ENCODE measurements around the gene SHISA7. TPM values are rescaled to one million over a fixed set of nuclear protein-coding genes. Genes with fewer than 3 reads are reported as not detected.

The SHISA7 gene
- total RNA-seq, 1 donor from 2014 or later = 0.21 TPM

- H2AFZ ChIP-seq (replicated peaks) = no peak overlapping the region
- Mint-ChIP-seq H3K36me3 (no peaks in the 10 kb centered on the region), H3K9me3 (no peaks in the 10 kb centered on the region), H3K4me3 (no peak overlapping the region), H3K4me1 (peaks cover 11% of the 10 kb centered on the region), H3K27ac (no peak overlapping the region), H3K27me3 (ENCODE audit: insufficient read depth, low read depth) (peaks cover 11% of the 10 kb centered on the region)
- H3K4me3 ChIP-seq = no peak overlapping the region
- H3K4me2 ChIP-seq = no peak overlapping the region
- peaks cover 10% of the 10 kb centered on the region for H3K4me1 ChIP-seq
- H4K20me1 ChIP-seq (ENCODE audit: low read depth) = no peaks in the 10 kb centered on the region
- no peaks in the 10 kb centered on the region for H3K27me3 ChIP-seq
- H3K27ac ChIP-seq = no peak overlapping the region
- H3K36me3 ChIP-seq = no peaks in the 10 kb centered on the region
- no peaks in the 10 kb centered on the region for H3K79me2 ChIP-seq (ENCODE audit: low read depth)
- no peaks in the 10 kb centered on the region for H3K9me3 ChIP-seq (ENCODE audit: low read depth)
- peaks cover 26% of the 10 kb centered on the region for H3F3A ChIP-seq (ENCODE audit: low read depth)
- peak; percentile 70 for DNase-seq (ENCODE audit: low spot score)
- H3K9ac ChIP-seq = no peak overlapping the region
- TF ChIP-seq CTCF (IDR thresholded peaks at IDR 0.05) (peak; percentile 99), EZH2phosphoT487 (IDR thresholded peaks at IDR 0.05) (no peak)
Measured at GRCh38 chr19:55467236-55468053, 24.3 kb upstream of the SHISA7 start.

DNA sequence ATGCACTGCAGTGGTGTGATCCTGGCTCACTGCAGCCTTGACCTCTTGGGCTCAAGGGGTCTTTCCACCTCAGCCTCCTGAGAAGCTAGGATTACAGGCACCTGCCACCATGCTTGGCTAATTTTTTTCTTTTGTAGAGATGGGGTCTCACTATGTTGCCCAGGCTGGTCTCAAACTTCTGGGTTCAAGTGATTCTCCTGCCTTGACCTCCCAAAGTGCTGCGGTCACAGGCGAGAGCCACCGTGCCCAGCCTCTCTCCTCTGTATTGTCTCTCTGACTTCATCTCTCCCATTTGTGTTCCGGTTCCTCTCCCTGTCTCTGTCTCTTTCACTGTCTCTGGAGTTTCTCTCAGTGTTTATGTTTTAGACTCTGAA, 23.1 kb upstream of the SHISA7 start:
- no peak for DNase-seq (ENCODE audit: low spot score)
- Histone ChIP-seq H3K9ac (no peak overlapping the region), H3K27me3 (no peaks in the 10 kb centered on the region), H3K27ac (no peak overlapping the region), H3K36me3 (no peaks in the 10 kb centered on the region), H3K4me1 (peaks cover 10% of the 10 kb centered on the region), H3K9me3 (ENCODE audit: low read depth) (no peaks in the 10 kb centered on the region), H3K79me2 (ENCODE audit: low read depth) (no peaks in the 10 kb centered on the region), H2AFZ (replicated peaks) (no peak overlapping the region), H3K4me2 (no peak overlapping the region), H3F3A (ENCODE audit: low read depth) (peaks cover 28% of the 10 kb centered on the region), H3K4me3 (no peak overlapping the region), H4K20me1 (ENCODE audit: low read depth) (no peaks in the 10 kb centered on the region)
- no peak overlapping the region for H3K4me3 Mint-ChIP-seq
- H3K27ac Mint-ChIP-seq = no peak overlapping the region
- H3K9me3 Mint-ChIP-seq = no peaks in the 10 kb centered on the region
- no peaks in the 10 kb centered on the region for H3K36me3 Mint-ChIP-seq
- H3K4me1 Mint-ChIP-seq = peaks cover 15% of the 10 kb centered on the region
- TF ChIP-seq CTCF (IDR thresholded peaks at IDR 0.05) (no peak), EZH2 (IDR thresholded peaks at IDR 0.05) (no peak), EZH2phosphoT487 (IDR thresholded peaks at IDR 0.05) (no peak)
- peaks cover 7% of the 10 kb centered on the region for H3K27me3 Mint-ChIP-seq (ENCODE audit: insufficient read depth, low read depth)

DNA sequence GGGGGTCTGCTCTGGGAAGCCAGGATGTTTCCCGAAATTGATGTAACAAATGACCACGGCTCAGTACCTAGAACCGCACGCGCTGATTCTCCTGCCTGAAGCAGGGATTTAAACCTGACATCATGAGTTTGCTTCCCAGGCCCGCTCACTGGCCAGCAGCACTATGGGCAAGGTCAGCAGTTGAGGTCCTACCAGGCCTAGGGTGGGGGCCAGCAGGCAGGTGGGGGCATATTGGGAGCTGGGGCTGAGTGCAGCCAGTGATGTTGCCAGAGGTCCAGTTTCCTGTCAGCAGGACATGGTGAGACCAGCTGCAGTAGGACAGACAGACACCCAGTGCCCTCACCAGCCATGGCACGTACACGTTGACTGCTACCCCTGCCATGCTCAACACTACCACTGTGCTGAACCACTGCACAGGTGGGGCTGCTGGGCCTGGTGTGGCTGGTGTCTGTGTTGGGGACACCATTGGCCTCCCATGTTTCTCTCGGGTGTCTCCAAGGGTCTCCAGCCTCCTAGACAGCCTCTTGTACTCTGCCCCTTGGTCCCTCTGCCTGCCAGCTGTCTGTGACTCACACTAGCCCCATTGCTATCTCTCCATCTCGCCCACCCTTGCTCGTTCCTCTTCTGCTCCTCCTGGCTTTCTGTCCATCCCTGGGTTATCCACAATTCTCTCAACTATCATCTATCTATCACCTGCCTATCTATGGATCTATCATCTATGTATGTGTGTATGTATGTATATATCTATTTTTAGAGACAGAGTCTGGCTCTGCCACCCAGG, 22.6 kb upstream of the SHISA7 start:
- Histone ChIP-seq H3F3A (ENCODE audit: low read depth) (peaks cover 32% of the 10 kb centered on the region), H3K4me2 (no peak overlapping the region), H4K20me1 (ENCODE audit: low read depth) (no peaks in the 10 kb centered on the region), H3K27me3 (no peaks in the 10 kb centered on the region), H3K79me2 (ENCODE audit: low read depth) (no peaks in the 10 kb centered on the region), H3K4me3 (no peak overlapping the region), H2AFZ (replicated peaks) (no peak overlapping the region), H3K9me3 (ENCODE audit: low read depth) (no peaks in the 10 kb centered on the region), H3K4me1 (peaks cover 11% of the 10 kb centered on the region), H3K27ac (no peak overlapping the region), H3K36me3 (no peaks in the 10 kb centered on the region), H3K9ac (no peak overlapping the region)
- DNase-seq (ENCODE audit: low spot score) = no peak
- TF ChIP-seq CTCF (IDR thresholded peaks at IDR 0.05) (no peak), EZH2 (IDR thresholded peaks at IDR 0.05) (no peak), EZH2phosphoT487 (IDR thresholded peaks at IDR 0.05) (no peak)
- H3K36me3 Mint-ChIP-seq = no peaks in the 10 kb centered on the region
- no peaks in the 10 kb centered on the region for H3K9me3 Mint-ChIP-seq
- no peak overlapping the region for H3K4me3 Mint-ChIP-seq
- H3K4me1 Mint-ChIP-seq = peaks cover 19% of the 10 kb centered on the region
- H3K27ac Mint-ChIP-seq = no peak overlapping the region
- peaks cover 7% of the 10 kb centered on the region for H3K27me3 Mint-ChIP-seq (ENCODE audit: insufficient read depth, low read depth)
